HepG2 (cell line): ENCODE data around the gene DHRS9. TPM values are rescaled to one million over a fixed set of nuclear protein-coding genes. Genes with fewer than 3 reads are reported as not detected.

ENCODE experiments used
- ATAC-seq: fragments of 200-7000 bp; cut with Tn5 transposase; 3 replicates; pipeline ENCODE4 v1.9.1; 2020; ENCODE audit warnings: mild to moderate bottlenecking, moderate library complexity
- BruUV-seq: library from RNA; stranded (reverse); fragments of 400-500 nt; replicated peaks from 2 replicates; lab custom pipeline; 2021; lab: Mats Ljungman, UMichigan
- CTCF ChIA-PET: fragments of 300-600 bp; formaldehyde crosslinking; extraction: SDS; loops from one replicate; lab custom pipeline; 2021; ENCODE audit warnings: low total read pairs, inconsistent platforms, low intra/inter-chr PET ratio; lab: Yijun Ruan, JAX
- POLR2A ChIA-PET: fragments of 350-600 bp; sonication (Branson Sonifier 250); formaldehyde crosslinking; loops from one replicate; lab custom pipeline; 2020; ENCODE audit warnings: antibody characterized with exemption, inconsistent platforms; lab: Yijun Ruan, JAX
- DNase-seq: peaks from one replicate; pipeline ENCODE4 v3.0.0-alpha.2; 2015; ENCODE audit warnings: low spot score
- FAIRE-seq: peaks from 3 replicates; lab custom pipeline; 2011; peaks lifted over from hg19 to GRCh38; lab: Jason Lieb, UNC
- H2AFZ ChIP-seq: one replicate; pipeline ENCODE4 v1.6.1; 2011; ENCODE audit warnings: low read length, inconsistent platforms
- H3K27ac ChIP-seq: fragments of 300-600 bp; 3 replicates; pipeline ENCODE4 v1.8.0; 2011; ENCODE audit warnings: mixed run types, mild to moderate bottlenecking, mixed read lengths, low read length, inconsistent platforms; ENCODE audit not compliant: insufficient read depth; ENCODE audit errors: extremely low read length
- H3K27me3 ChIP-seq, 2 experiments: fragments of 200-600 bp in 1 of 2; 2 replicates in 1 of 2; 3 replicates in 1 of 2; pipeline versions ENCODE4 v1.6.0 to v1.8.0; 2011; ENCODE audit warnings: low read length in 2 of 2, mild to moderate bottlenecking in 2 of 2, moderate library complexity in 2 of 2, inconsistent platforms in 1 of 2; ENCODE audit not compliant: insufficient read depth in 2 of 2, control insufficient read depth in 1 of 2
- H3K36me3 ChIP-seq, 2 experiments: fragments of 200-600 bp in 1 of 2; replicated peaks in 1 of 2; 2 replicates in 1 of 2; 3 replicates in 1 of 2; pipeline versions ENCODE4 v1.5.1 to v1.8.0; 2011; ENCODE audit warnings: low read length in 2 of 2, inconsistent platforms in 1 of 2; ENCODE audit not compliant: insufficient read depth in 2 of 2, control insufficient read depth in 1 of 2
- H3K4me1 ChIP-seq: 2 replicates; pipeline ENCODE4 v1.5.1; 2012; ENCODE audit warnings: low read length, inconsistent platforms; ENCODE audit not compliant: insufficient read depth
- H3K4me2 ChIP-seq: 2 replicates; pipeline ENCODE4 v1.6.0; 2011; ENCODE audit warnings: low read depth, low read length, inconsistent platforms
- H3K4me3 ChIP-seq, 3 experiments: fragments of 200-600 bp in 1 of 3; sonication (generic), shearing (Covaris generic) in 1 of 3; replicated peaks in 1 of 3; 2 replicates each; pipeline ENCODE4 v1.5.1; 2011 to 2016; ENCODE audit warnings: low read length in 3 of 3, inconsistent platforms in 2 of 3, low read depth in 2 of 3, mild to moderate bottlenecking in 2 of 3, control low read depth in 1 of 3, mixed read lengths in 1 of 3; ENCODE audit not compliant: insufficient read depth in 1 of 3
- H3K79me2 ChIP-seq: one replicate; pipeline ENCODE4 v1.6.1; 2011; ENCODE audit warnings: low read length, inconsistent platforms; ENCODE audit not compliant: insufficient read depth
- H3K9ac ChIP-seq: 2 replicates; pipeline ENCODE4 v1.6.0; 2011; ENCODE audit warnings: mild to moderate bottlenecking, low read depth, low read length, inconsistent platforms; ENCODE audit not compliant: insufficient read depth
- H3K9me3 ChIP-seq: 2 replicates; pipeline ENCODE4 v1.5.1; 2012; ENCODE audit warnings: mild to moderate bottlenecking, low read length
- H4K20me1 ChIP-seq: 2 replicates; pipeline ENCODE4 v1.6.0; 2011; ENCODE audit warnings: inconsistent platforms, mild to moderate bottlenecking, low read length, moderate library complexity; ENCODE audit not compliant: insufficient read depth
- DR1 ChIP-seq: sonication (generic); formaldehyde crosslinking; IDR thresholded peaks from 2 replicates; pipeline ENCODE4 v1.8.0; 2021; ENCODE audit warnings: mild to moderate bottlenecking, missing genetic modification reagents, inconsistent platforms
- GABPA ChIP-seq, 2 experiments: IDR thresholded peaks; 2 replicates each; pipeline ENCODE4 v1.6.1; 2011 to 2016; ENCODE audit warnings: low read depth in 2 of 2, low read length in 1 of 2, missing biosample characterization in 1 of 2, missing genetic modification characterization in 1 of 2
- HDAC1 ChIP-seq: sonication (generic); formaldehyde crosslinking; IDR thresholded peaks from 2 replicates; pipeline ENCODE4 v1.5.1; 2020; ENCODE audit warnings: mild to moderate bottlenecking, missing genetic modification reagents
- KMT2A ChIP-seq: sonication (generic); formaldehyde crosslinking; IDR thresholded peaks from 2 replicates; pipeline ENCODE4 v1.4.0; 2020; ENCODE audit warnings: missing genetic modification reagents
- MED8 ChIP-seq: sonication (generic); formaldehyde crosslinking; IDR thresholded peaks from 2 replicates; pipeline ENCODE4 v1.8.1; 2023; ENCODE audit warnings: mild to moderate bottlenecking, missing genetic modification reagents; ENCODE audit not compliant: insufficient replicate concordance
- MEIS1 ChIP-seq: sonication (generic); formaldehyde crosslinking; IDR thresholded peaks from 2 replicates; pipeline ENCODE4 v1.9.0; 2021; ENCODE audit warnings: mild to moderate bottlenecking, missing genetic modification reagents, moderate library complexity, borderline replicate concordance
- MIXL1 ChIP-seq: IDR thresholded peaks from 2 replicates; pipeline ENCODE4 v1.6.1; 2016
- NR3C1 ChIP-seq: sonication (generic); formaldehyde crosslinking; IDR thresholded peaks from 2 replicates; pipeline ENCODE4 v1.4.0; 2020; ENCODE audit warnings: missing genetic modification reagents
- PLRG1 ChIP-seq: fragments of 450-650 bp; conservative IDR thresholded peaks from 2 replicates; pipeline ENCODE4 v1.6.1; 2016
- RXRB ChIP-seq: IDR thresholded peaks from 2 replicates; pipeline ENCODE4 v1.6.1; 2016; ENCODE audit warnings: borderline replicate concordance, missing genetic modification reagents, missing compliant biosample characterization
- TOPORS ChIP-seq: sonication (generic); formaldehyde crosslinking; IDR thresholded peaks from 2 replicates; pipeline ENCODE4 v1.8.0; 2023; ENCODE audit warnings: mild to moderate bottlenecking, missing genetic modification reagents
- ZNF160 ChIP-seq: sonication (generic); formaldehyde crosslinking; IDR thresholded peaks from 2 replicates; pipeline ENCODE4 v1.8.0; 2022; ENCODE audit warnings: mild to moderate bottlenecking, inconsistent platforms, missing genetic modification reagents
- ZNF562 ChIP-seq: sonication (generic); formaldehyde crosslinking; IDR thresholded peaks from 2 replicates; pipeline ENCODE4 v1.8.0; 2022; ENCODE audit warnings: missing genetic modification reagents, borderline replicate concordance
- ZNF629 ChIP-seq: sonication (generic); formaldehyde crosslinking; conservative IDR thresholded peaks from 2 replicates; pipeline ENCODE4 v1.5.0; 2020; ENCODE audit warnings: missing genetic modification reagents
- ZNF672 ChIP-seq: sonication (generic); formaldehyde crosslinking; IDR thresholded peaks from 2 replicates; pipeline ENCODE4 v1.8.1; 2022; ENCODE audit warnings: missing genetic modification reagents
- ZSCAN20 ChIP-seq: sonication (generic); formaldehyde crosslinking; IDR thresholded peaks from 2 replicates; pipeline ENCODE4 v1.4.0; 2020; ENCODE audit warnings: missing genetic modification reagents, mild to moderate bottlenecking, borderline replicate concordance
- WGBS: methylation state at CpG from one replicate; pipeline ENCODE4 v1.1.6; 2017; ENCODE audit warnings: low lambda C conversion rate; 5-methylcytosine and 5-hydroxymethylcytosine counted together
- in situ Hi-C: cut with HindIII; loops from 2 replicates; pipeline ENCODE4 v1.10.0; 2017; ENCODE audit warnings: low pct_unique_long_range_greater_than_20kb; ENCODE audit not compliant: extremely low pct_ligation_motif_present
- intact Hi-C: fragments of 100-400 bp; cut with micrococcal nuclease; formaldehyde crosslinking; loops from one replicate; pipeline ENCODE4 v1.10.0; 2022; ENCODE audit not compliant: unreplicated experiment
- polyA plus RNA-seq, 8 experiments: library from polyadenylated mRNA; depleted of rRNA in 3 of 8; stranded (reverse) in 7 of 8; unstranded in 1 of 8; fragments of >200 nt; fragmentation: Illumina TruSeq in 4 of 8; extraction: Trizol in 4 of 8; gene quantifications; 2 replicates each; pipeline versions ENCODE4 v1.2.1 to v1.2.3, GENCODE V29; 2011 to 2016; ENCODE audit warnings: low read depth in 4 of 8, missing spikeins in 1 of 8, mixed read lengths in 1 of 8; ENCODE audit not compliant: insufficient read depth in 1 of 8
- total RNA-seq, 5 experiments: library from RNA; depleted of rRNA; stranded (reverse); fragments of >200 nt; fragmentation: Illumina TruSeq; extraction: Trizol; gene quantifications; 2 replicates each; pipeline ENCODE4 v1.2.3, GENCODE V29; 2016; ENCODE audit warnings: low read depth in 1 of 5
- TF ChIP-seq, protein P1 (sequence below): IDR thresholded peaks from 2 replicates; pipeline ENCODE4 v1.6.1; 2016
- TF ChIP-seq, protein P2 (sequence below): sonication (generic); formaldehyde crosslinking; IDR thresholded peaks from 2 replicates; pipeline ENCODE4 v1.5.0; 2020; ENCODE audit warnings: missing genetic modification reagents, mild to moderate bottlenecking, borderline replicate concordance
- TF ChIP-seq, protein P3 (sequence below): sonication (generic); formaldehyde crosslinking; IDR thresholded peaks from 2 replicates; pipeline ENCODE4 v1.9.0; 2021; ENCODE audit warnings: missing genetic modification reagents, borderline replicate concordance

Gene DHRS9
- total and polyA plus RNA-seq, 2 of the 13 experiments (the other 11 are each of a cell fraction or from before 2014, with no cell fraction given): not detected

DNA sequence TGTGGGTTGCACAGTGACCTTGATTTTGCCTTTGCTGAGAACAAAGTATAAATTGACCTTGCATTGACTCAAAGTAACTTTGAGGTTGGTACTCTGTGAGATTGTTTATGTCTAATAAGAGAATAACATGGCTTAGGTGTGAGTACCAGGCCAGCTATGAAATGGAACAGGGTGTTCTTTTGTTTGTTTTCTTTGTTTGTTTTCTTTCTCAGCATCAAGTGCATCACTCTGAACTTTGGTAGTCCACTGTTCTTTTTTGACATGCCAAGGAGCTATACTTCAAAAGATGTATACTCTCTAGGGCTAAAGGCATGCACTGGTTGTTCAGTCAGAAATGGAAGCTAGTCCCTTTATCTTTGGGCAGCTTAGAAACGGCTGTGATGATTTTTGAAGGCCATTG is 43.3 kb upstream of the DHRS9 start:
- H3K27ac ChIP-seq: no peak overlapping the region
- H3K79me2 ChIP-seq: no peaks in the 10 kb centered on the region
- no peak overlapping the region for H2AFZ ChIP-seq
- H3K9ac ChIP-seq: no peak overlapping the region
- POLR2A ChIA-PET: no interaction called here
- H3K4me3 ChIP-seq: no peak overlapping the region
- CTCF ChIA-PET: no interaction called here
- no peaks in the 10 kb centered on the region for H3K4me1 ChIP-seq
- TF ChIP-seq GABPA (IDR thresholded peaks at IDR 0.05; ENCODE audit: low read depth, low read length): no peak
- no peak for TF ChIP-seq GABPA (CRISPR knock-in tag; IDR thresholded peaks at IDR 0.05; ENCODE audit: low read depth)
- TF ChIP-seq ZNF160 (CRISPR knock-in tag): no peak
- TF ChIP-seq, protein P1, sequence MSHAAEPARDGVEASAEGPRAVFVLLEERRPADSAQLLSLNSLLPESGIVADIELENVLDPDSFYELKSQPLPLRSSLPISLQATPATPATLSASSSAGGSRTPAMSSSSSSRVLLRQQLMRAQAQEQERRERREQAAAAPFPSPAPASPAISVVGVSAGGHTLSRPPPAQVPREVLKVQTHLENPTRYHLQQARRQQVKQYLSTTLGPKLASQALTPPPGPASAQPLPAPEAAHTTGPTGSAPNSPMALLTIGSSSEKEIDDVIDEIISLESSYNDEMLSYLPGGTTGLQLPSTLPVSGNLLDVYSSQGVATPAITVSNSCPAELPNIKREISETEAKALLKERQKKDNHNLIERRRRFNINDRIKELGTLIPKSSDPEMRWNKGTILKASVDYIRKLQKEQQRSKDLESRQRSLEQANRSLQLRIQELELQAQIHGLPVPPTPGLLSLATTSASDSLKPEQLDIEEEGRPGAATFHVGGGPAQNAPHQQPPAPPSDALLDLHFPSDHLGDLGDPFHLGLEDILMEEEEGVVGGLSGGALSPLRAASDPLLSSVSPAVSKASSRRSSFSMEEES (CRISPR knock-in tag): no peak
- no peak for TF ChIP-seq NR3C1 (CRISPR knock-in tag)
- no peak for TF ChIP-seq ZNF672 (CRISPR knock-in tag)
- TF ChIP-seq, protein P2, sequence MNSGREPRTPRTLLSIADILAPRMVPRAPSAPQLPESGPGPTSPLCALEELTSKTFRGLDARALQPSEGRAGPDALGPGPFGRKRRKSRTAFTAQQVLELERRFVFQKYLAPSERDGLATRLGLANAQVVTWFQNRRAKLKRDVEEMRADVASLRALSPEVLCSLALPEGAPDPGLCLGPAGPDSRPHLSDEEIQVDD: no peak
- no peak for TF ChIP-seq ZNF562 (CRISPR knock-in tag)
- no peak for TF ChIP-seq MIXL1 (CRISPR knock-in tag)
- TF ChIP-seq HDAC1 (CRISPR knock-in tag): no peak
- TF ChIP-seq DR1 (CRISPR knock-in tag): no peak
- TF ChIP-seq RXRB (CRISPR knock-in tag): no peak
- TF ChIP-seq PLRG1: no peak
- TF ChIP-seq MEIS1: no peak
- TF ChIP-seq KMT2A: no peak
- TF ChIP-seq MED8 (CRISPR knock-in tag): no peak
- TF ChIP-seq ZNF629 (CRISPR knock-in tag): no peak
- no peak for TF ChIP-seq ZSCAN20 (CRISPR knock-in tag)
- no peak for TF ChIP-seq TOPORS (CRISPR knock-in tag)
- TF ChIP-seq, protein P3, sequence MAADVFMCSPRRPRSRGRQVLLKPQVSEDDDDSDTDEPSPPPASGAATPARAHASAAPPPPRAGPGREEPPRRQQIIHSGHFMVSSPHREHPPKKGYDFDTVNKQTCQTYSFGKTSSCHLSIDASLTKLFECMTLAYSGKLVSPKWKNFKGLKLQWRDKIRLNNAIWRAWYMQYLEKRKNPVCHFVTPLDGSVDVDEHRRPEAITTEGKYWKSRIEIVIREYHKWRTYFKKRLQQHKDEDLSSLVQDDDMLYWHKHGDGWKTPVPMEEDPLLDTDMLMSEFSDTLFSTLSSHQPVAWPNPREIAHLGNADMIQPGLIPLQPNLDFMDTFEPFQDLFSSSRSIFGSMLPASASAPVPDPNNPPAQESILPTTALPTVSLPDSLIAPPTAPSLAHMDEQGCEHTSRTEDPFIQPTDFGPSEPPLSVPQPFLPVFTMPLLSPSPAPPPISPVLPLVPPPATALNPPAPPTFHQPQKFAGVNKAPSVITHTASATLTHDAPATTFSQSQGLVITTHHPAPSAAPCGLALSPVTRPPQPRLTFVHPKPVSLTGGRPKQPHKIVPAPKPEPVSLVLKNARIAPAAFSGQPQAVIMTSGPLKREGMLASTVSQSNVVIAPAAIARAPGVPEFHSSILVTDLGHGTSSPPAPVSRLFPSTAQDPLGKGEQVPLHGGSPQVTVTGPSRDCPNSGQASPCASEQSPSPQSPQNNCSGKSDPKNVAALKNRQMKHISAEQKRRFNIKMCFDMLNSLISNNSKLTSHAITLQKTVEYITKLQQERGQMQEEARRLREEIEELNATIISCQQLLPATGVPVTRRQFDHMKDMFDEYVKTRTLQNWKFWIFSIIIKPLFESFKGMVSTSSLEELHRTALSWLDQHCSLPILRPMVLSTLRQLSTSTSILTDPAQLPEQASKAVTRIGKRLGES (CRISPR knock-in tag): no peak
- TF ChIP-seq, all 625 proteins: peak for 0
- Histone ChIP-seq H3K36me3 (no peaks in the 10 kb centered on the region), H3K27me3 (no peaks in the 10 kb centered on the region), H3K9me3 (no peaks in the 10 kb centered on the region), H4K20me1 (no peaks in the 10 kb centered on the region), H3K4me2 (no peak overlapping the region)
- no peak for FAIRE-seq
- no peak for DNase-seq
- in situ Hi-C loops (no loop called here), intact Hi-C loops (no loop called here)
- BruUV-seq: no TSS peak
- ATAC-seq: no peak
- WGBS: 3% methylated on average over 1 of the region's 1 CpG
